Measurements from ENCODE around the gene CMYA5. TPM values are rescaled to one million over a fixed set of nuclear protein-coding genes. Genes with fewer than 3 reads are reported as not detected.

The CMYA5 gene
- total and polyA plus RNA-seq, 4 donors: 1.3 to 2.9 (median 2.0) TPM

- Histone ChIP-seq H3K27ac (ENCODE audit: low read depth in 1 of 2, low read length in 2 of 2) (no peak overlapping the region), H3K4me1 (ENCODE audit: control insufficient read depth in 4 of 4, insufficient read depth in 4 of 4, low read length in 3 of 4) (no peaks in the 10 kb centered on the region), H3K27me3 (ENCODE audit: control insufficient read depth in 4 of 4, insufficient read depth in 4 of 4, low read length in 3 of 4) (no peaks in the 10 kb centered on the region), H3K36me3 (ENCODE audit: control insufficient read depth in 4 of 4, insufficient read depth in 3 of 4, low read depth in 1 of 4, low read length in 3 of 4) (no peaks in the 10 kb centered on the region), H3K4me3 (ENCODE audit: low read depth in 1 of 3, low read length in 3 of 3) (no peak overlapping the region), H3K9ac (ENCODE audit: low read depth in 1 of 2, low read length in 2 of 2) (no peak overlapping the region), H3K9me3 (ENCODE audit: control insufficient read depth in 4 of 4, low read length in 3 of 4) (no peaks in the 10 kb centered on the region)
- no peak for DNase-seq (ENCODE audit: low spot score)
- no peak for TF ChIP-seq JUND (IDR thresholded peaks at IDR 0.05)
- 96% methylated on average over 16 of the region's 16 CpGs for WGBS
Observed at GRCh38 chr5:79849061-79849460, 159.4 kb downstream of the CMYA5 start.

Small RNAs within 50 kb of the gene (small RNA-seq; reads per million reads assigned to genes)
- gene AC008496.1: not detected

Other genes with a start within 250 kb of the CMYA5 start
- gene HOMER1, start 175.7 kb upstream of the CMYA5 start, total RNA-seq: 1 to 10 TPM; 1.0 to 8.7 TPM
- gene HOMER1, start 175.7 kb upstream of the CMYA5 start, polyA plus RNA-seq: 1 to 10 TPM in 1 of 2 donors, under 1 TPM in 1; 0.33 to 1.4 TPM
- gene TENT2, start 77.4 kb upstream of the CMYA5 start, total RNA-seq: 10 to 100 TPM; 31.0 to 32.3 TPM
- gene TENT2, start 77.4 kb upstream of the CMYA5 start, polyA plus RNA-seq: 10 to 100 TPM in 1 of 2 donors, 1 to 10 TPM in 1; 8.8 to 15.2 TPM